HAP-1 (cell line): Measurements from ENCODE around the gene SLC24A4.

Experiments used
- DNase-seq, 2 experiments: peaks; one replicate each; pipeline ENCODE4 v3.0.0-alpha.2; 2016 to 2020; ENCODE audit warnings: low spot score in 2 of 2
- H3K27me3 ChIP-seq: fragments of 250-450 bp; sonication (Bioruptor Pico); 2 replicates; pipeline ENCODE4 v1.5.1; 2020; ENCODE audit warnings: low read depth, mild to moderate bottlenecking, moderate library complexity
- H3K36me3 ChIP-seq: fragments of 250-450 bp; sonication (Bioruptor Pico); replicated peaks from 2 replicates; pipeline ENCODE4 v1.5.1; 2020; ENCODE audit warnings: mild to moderate bottlenecking
- H3K4me1 ChIP-seq: fragments of 250-450 bp; sonication (Bioruptor Pico); 2 replicates; pipeline ENCODE4 v1.5.1; 2020; ENCODE audit warnings: mild to moderate bottlenecking
- H3K4me3 ChIP-seq: fragments of 250-450 bp; sonication (Bioruptor Pico); 2 replicates; pipeline ENCODE4 v1.5.1; 2020; ENCODE audit warnings: mild to moderate bottlenecking, moderate library complexity
- H3K9me3 ChIP-seq: fragments of 250-450 bp; sonication (Bioruptor Pico); 2 replicates; pipeline ENCODE4 v1.5.1; 2020; ENCODE audit warnings: mild to moderate bottlenecking, moderate library complexity
- in situ Hi-C: fragments of 300-500 bp; cut with MboI; formaldehyde crosslinking; loops from 3 replicates; pipeline ENCODE4 v1.14.3; 2020; ENCODE audit warnings: low sequenced_read_pairs, inconsistent platforms, mixed read lengths

Gene SLC24A4

GRCh38 chr14:92515546-92516343 lies 192.8 kb downstream of the SLC24A4 start:
- in situ Hi-C loops: no loop called here
- no peak for DNase-seq
- H3K4me3 ChIP-seq: no peak overlapping the region
- H3K9me3 ChIP-seq: no peaks in the 10 kb centered on the region
- H3K27me3 ChIP-seq: no peaks in the 10 kb centered on the region
- 0 out of 2 replicates have a peak, but pooled peaks cover 4% of the 10 kb centered on the region for H3K4me1 ChIP-seq
- H3K36me3 ChIP-seq: no peaks in the 10 kb centered on the region

- no peak overlapping the region for H3K4me3 ChIP-seq
- H3K36me3 ChIP-seq: no peaks in the 10 kb centered on the region
- no peak for DNase-seq
- no peaks in the 10 kb centered on the region for H3K9me3 ChIP-seq
- no peaks in the 10 kb centered on the region for H3K27me3 ChIP-seq
- in situ Hi-C loops: no loop called here
- H3K4me1 ChIP-seq: 0 out of 2 replicates have a peak, but pooled peaks cover 4% of the 10 kb centered on the region
Observed at GRCh38 chr14:92516344-92516965, 193.5 kb downstream of the SLC24A4 start.

DNA sequence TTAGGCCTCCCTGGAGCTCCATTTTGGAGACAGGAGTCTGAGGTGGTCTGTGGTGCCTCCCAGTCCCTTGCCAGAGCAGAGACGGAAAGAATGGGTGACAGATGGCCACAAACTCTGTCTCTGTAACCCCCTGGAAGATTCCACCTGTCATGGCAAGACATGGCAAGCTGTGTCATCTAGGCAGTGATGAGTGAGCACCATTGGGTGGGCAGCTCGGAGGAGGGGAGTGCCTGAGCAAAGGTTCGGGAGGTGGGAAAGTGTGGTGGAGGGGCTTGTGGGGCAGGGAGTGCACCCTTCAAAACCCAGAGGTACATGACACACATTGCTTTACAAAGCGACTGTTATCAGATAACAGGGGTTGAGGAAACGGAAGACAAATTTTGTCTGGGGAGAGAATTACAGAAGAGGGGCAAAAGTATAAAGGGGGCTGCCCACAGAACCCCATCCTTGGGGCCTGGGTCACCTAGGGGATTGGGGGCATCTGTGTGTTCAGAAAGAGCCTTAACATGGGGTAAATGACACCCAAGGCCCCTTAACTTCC lies 194.1 kb downstream of the SLC24A4 start:
- Histone ChIP-seq H3K9me3 (no peaks in the 10 kb centered on the region), H3K4me3 (no peak overlapping the region), H3K27me3 (no peaks in the 10 kb centered on the region), H3K4me1 (0 out of 2 replicates have a peak, but pooled peaks cover 4% of the 10 kb centered on the region), H3K36me3 (no peaks in the 10 kb centered on the region)
- no peak for DNase-seq
- in situ Hi-C loops: no loop called here

- H3K27me3 ChIP-seq: no peaks in the 10 kb centered on the region
- no peaks in the 10 kb centered on the region for H3K36me3 ChIP-seq
- H3K4me3 ChIP-seq: no peak overlapping the region
- no peak for DNase-seq
- 0 out of 2 replicates have a peak, but pooled peaks cover 4% of the 10 kb centered on the region for H3K4me1 ChIP-seq
- in situ Hi-C loops: no loop called here
- H3K9me3 ChIP-seq: no peaks in the 10 kb centered on the region
Observed at GRCh38 chr14:92517761-92518160, 194.8 kb downstream of the SLC24A4 start.

DNA sequence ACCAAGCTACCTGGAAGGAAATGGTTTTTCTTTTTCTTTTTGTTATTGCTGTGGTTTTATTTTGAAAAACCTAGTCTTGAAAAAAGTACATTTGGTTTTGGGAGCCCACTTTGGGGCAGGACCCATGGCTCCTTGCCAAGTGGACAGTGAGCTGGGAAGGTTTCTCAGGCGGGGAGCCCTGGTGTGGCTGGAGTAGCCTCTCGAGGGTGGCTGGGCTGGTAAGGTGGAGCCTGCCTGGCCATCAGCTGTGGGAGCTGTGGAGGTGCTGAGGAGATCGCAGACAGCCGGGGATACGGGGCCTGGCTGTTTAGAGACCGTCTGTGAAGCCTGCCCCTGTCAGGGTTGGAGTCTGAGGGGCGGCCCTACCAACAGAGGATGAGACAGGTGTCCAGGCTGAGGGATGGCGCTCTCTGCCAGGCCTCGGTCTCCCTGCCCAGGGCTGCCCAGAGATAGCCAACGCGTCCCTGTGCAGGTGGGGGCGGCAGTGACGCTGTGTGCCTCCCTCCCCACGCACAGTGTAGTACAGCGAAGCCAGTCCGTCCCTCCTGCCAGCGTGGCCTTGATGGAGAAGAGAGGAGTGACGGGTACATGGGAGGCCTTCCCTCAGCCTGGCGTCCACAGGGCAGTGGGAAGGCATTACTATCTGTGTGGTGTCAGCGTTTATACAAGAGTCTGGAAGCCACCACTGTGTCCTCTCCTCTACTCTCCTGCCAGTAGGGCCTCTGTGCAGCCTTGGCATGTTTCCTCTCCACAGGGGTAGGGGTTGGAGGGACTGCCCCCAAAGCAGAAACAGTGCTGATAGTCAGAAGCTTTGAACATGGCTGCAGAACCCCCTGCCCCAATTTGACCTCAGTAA lies 196.5 kb downstream of the SLC24A4 start:
- H3K4me1 ChIP-seq: no peaks in the 10 kb centered on the region
- no peak for DNase-seq
- H3K36me3 ChIP-seq: no peaks in the 10 kb centered on the region
- no peaks in the 10 kb centered on the region for H3K9me3 ChIP-seq
- H3K27me3 ChIP-seq: no peaks in the 10 kb centered on the region
- no peak overlapping the region for H3K4me3 ChIP-seq
- in situ Hi-C loops: no loop called here

DNA sequence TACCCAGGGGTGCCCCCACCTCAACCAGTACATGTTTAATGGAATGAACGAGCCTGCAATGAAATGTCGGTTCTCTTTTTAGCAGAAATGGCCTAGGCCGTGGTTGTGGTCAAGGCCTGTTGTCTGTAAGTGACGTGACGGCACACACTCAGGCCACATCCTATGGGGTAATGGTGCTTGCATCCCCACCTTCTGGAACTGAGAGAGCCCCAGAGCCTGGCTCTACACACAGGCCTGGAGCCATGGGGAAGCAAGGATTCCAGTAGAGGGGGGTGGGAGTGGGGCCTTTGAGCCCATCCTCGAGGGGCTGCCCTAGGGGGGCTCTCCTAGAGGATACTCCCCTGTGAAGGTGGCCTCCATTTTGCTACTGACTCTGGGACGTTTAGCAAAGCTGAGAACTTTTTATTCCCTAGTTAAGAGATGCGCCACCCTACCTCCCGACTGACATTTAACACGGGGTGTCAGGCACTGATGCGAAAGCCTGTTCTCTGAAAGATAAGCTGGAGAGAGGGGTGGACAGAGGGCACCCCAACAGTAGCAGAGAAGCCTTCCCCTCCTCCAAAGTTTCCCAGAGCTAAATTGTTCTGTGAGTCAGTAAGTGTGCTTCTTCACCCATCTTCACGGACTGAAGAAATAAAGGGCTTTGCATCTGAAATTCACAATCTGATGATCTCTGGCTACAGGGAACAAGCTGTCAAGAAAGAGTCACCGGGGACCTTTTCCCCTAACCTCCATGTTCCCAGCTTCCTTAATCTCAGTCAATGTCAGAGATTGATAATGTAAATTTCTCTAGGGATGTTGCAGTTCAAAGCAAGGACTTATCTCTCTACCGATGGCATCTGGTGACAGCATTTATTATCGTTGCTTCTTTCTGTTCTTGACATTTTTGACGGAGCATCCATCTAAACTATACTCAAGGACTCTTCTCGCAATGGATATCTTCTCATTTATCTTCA lies 197.4 kb downstream of the SLC24A4 start:
- in situ Hi-C loops: no loop called here
- Histone ChIP-seq H3K4me3 (no peak overlapping the region), H3K27me3 (no peaks in the 10 kb centered on the region), H3K4me1 (no peaks in the 10 kb centered on the region), H3K9me3 (no peaks in the 10 kb centered on the region), H3K36me3 (no peaks in the 10 kb centered on the region)
- no peak for DNase-seq

DNA sequence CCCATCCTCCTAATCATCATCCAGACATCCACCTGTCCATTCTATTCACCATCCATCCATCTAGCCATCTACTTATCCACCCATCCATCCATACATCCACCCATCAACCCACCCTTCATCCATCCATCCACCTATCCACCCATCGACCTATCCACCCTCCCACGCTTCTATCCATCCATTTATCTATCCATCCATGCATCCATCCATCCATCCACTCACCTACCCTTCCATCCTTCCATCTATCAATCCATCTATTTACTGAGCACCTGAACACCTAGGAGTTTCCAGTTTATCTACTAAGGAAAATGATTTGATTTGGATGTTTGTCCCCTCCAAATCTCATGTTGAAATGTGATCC lies 198.1 kb downstream of the SLC24A4 start:
- DNase-seq: no peak
- H3K4me1 ChIP-seq: no peaks in the 10 kb centered on the region
- no peaks in the 10 kb centered on the region for H3K36me3 ChIP-seq
- no peaks in the 10 kb centered on the region for H3K9me3 ChIP-seq
- H3K27me3 ChIP-seq: no peaks in the 10 kb centered on the region
- in situ Hi-C loops: no loop called here
- no peak overlapping the region for H3K4me3 ChIP-seq

- no peaks in the 10 kb centered on the region for H3K27me3 ChIP-seq
- no peaks in the 10 kb centered on the region for H3K4me1 ChIP-seq
- no peaks in the 10 kb centered on the region for H3K9me3 ChIP-seq
- in situ Hi-C loops: no loop called here
- no peak overlapping the region for H3K4me3 ChIP-seq
- DNase-seq: no peak
- no peaks in the 10 kb centered on the region for H3K36me3 ChIP-seq
Observed at GRCh38 chr14:92523752-92524151, 200.8 kb downstream of the SLC24A4 start.

DNA sequence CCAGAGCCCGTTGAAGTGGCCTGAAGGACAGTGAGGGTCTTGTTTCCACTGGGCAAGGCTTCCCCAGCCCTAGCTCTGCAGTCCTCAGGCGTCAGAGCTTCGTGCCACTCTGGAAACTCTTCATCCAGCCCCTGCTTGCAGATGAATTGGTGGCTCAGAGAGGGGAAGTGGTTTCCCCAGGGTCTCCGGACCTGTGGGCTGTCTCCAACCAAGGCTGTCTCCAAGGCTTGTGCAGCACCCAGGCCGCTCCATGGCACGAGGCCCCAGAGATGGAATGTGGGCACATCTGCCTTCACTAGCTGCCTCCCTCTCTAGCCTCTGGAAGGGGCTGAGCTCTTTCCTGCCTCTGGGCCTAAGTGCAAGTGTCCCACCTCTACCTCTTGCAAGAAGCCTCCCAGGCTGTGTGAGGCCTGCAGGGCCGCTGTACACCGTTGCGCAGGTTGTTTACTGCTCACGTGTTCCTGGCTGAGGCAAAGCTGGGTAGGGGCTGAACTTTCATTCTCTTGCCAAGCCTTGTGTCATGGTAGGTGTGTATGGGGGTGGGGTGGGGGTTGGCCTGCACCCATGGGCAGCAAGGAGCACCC lies 201.7 kb downstream of the SLC24A4 start:
- no peaks in the 10 kb centered on the region for H3K9me3 ChIP-seq
- no peak for DNase-seq
- H3K36me3 ChIP-seq: no peaks in the 10 kb centered on the region
- H3K4me1 ChIP-seq: no peaks in the 10 kb centered on the region
- in situ Hi-C loops: no loop called here
- no peak overlapping the region for H3K4me3 ChIP-seq
- no peaks in the 10 kb centered on the region for H3K27me3 ChIP-seq

DNA sequence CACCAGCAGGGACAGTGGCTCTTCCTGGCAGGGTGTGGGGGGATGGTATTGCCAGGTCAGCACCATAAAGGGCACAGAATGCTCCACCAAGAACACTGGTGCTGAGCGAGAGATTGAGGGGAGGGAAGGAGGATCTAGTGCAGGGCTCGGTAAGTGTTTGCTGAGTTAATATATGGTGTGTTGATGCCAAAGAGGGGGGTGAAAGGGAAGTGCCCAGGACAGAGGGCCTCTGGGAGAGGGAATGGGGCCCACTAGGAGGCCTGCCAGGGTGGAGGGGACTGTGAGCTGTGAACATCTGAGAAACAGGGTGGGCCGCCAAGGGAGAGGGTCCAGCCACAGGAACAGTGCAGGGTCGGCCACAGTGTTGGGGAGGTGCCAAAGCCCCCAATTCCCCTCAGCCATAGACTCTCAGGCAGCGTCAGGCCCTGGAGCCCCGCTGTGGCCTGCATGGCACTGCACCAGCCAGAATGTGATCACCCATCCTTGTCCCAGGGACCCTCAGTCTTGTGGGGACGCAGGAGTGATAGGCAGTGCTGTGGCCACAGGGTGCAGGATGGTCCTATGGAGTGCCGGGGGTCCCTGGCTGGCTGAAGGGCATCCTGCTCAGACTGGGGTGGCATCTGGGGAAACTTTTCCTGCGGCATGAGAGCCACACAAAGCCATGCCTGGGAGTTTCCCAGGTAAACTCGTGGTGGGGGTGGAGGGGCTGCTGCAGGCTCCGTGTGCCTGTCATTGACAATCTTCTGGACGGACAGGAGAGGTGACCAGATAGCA lies 202.5 kb downstream of the SLC24A4 start:
- DNase-seq: no peak
- Histone ChIP-seq H3K4me3 (no peak overlapping the region), H3K4me1 (no peaks in the 10 kb centered on the region), H3K27me3 (no peaks in the 10 kb centered on the region), H3K36me3 (no peaks in the 10 kb centered on the region), H3K9me3 (no peaks in the 10 kb centered on the region)
- in situ Hi-C loops: no loop called here

DNA sequence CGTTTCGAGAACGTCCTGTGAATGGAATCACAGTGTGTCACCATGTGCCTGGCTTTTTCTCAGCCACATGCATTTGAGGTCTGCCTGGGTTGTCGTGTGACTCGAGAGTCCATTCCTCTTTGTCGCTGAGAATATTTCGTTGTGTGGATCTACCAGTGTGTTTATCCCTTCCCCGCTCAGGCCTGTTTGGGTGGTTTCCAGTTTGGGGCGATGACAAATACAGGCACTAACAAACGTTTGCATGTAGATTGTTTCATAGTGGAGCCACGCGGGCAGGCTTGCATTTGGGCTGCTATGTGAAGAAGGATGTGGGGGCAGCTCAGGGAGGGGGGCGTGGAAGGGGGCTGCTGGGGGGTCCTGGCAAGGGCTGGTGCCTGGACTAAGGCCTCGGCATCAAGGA lies 204.8 kb downstream of the SLC24A4 start:
- in situ Hi-C loops: no loop called here
- no peaks in the 10 kb centered on the region for H3K27me3 ChIP-seq
- H3K4me1 ChIP-seq: no peaks in the 10 kb centered on the region
- H3K36me3 ChIP-seq: no peaks in the 10 kb centered on the region
- no peak for DNase-seq
- no peak overlapping the region for H3K4me3 ChIP-seq
- H3K9me3 ChIP-seq: no peaks in the 10 kb centered on the region

- no peak for DNase-seq
- Histone ChIP-seq H3K36me3 (no peaks in the 10 kb centered on the region), H3K4me1 (no peaks in the 10 kb centered on the region), H3K27me3 (no peaks in the 10 kb centered on the region), H3K4me3 (no peak overlapping the region), H3K9me3 (no peaks in the 10 kb centered on the region)
- in situ Hi-C loops: no loop called here
Observed at GRCh38 chr14:92528486-92529100, 205.6 kb downstream of the SLC24A4 start.
